ENCODE measurements around the gene ATP6AP1. TPM values are rescaled to one million over a fixed set of nuclear protein-coding genes. Genes with fewer than 3 reads are reported as not detected.
A peak's percentile ranks its signal among the peaks of the same experiment; 100 is the strongest.

The ATP6AP1 gene
- total RNA-seq, 1 experiment from 2014 or later = 112 TPM

DNA sequence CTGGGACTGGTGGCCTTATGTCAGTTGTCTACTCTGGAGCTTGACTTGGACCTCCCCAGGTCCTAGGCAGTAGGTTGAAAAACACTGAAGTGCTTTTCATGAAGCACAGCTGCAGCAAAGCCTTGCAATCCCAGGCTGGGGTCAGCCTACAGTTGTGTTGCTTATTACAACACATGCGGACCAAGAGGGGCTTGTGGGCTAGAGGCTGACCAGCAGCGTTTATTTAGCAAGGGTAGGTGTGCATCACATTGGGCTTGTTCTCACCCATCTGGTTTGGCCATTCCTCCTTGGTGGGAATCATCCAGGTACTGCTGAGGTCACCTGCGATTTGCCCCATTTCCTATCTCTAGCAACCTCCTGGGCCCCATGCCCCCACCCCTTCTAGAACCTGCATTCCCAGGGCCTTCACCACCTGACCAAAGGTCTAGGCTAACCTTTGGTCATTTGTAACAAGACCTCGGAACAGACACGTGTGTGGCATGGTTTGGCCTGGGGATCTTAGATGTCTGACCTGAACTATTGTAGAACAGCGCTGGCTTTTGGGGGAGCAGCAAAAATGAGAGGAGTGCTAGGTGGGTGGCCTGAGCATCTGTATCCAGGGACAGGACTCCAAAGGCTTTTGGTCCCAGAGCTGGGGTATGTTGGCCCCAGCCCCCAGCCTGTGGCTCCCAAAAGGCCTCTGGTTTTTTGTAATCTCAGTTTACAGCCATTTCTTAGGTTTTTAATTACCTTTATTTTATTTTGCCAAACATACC lies 27.3 kb upstream of the ATP6AP1 start:
- H3K4me3 Mint-ChIP-seq (ENCODE audit: unreplicated experiment) = peak overlapping the region; percentile 24
- H3K27me3 Mint-ChIP-seq (ENCODE audit: insufficient read depth, unreplicated experiment) = no peaks in the 10 kb centered on the region
- BruUV-seq (replicated peaks) = no TSS peak
- Histone ChIP-seq H3K4me3 (ENCODE audit: low read depth, low read length) (no peak overlapping the region), H3K9me3 (no peaks in the 10 kb centered on the region), H3K36me3 (ENCODE audit: control insufficient read depth, insufficient read depth, low read length) (peaks cover 5% of the 10 kb centered on the region), H3K27me3 (replicated peaks; ENCODE audit: control insufficient read depth, insufficient read depth, low read length) (no peaks in the 10 kb centered on the region), H3K4me1 (peaks cover 21% of the 10 kb centered on the region)
- H3K4me1 Mint-ChIP-seq (ENCODE audit: low read depth, unreplicated experiment) = peaks cover 8% of the 10 kb centered on the region
- TF ChIP-seq, protein P1, sequence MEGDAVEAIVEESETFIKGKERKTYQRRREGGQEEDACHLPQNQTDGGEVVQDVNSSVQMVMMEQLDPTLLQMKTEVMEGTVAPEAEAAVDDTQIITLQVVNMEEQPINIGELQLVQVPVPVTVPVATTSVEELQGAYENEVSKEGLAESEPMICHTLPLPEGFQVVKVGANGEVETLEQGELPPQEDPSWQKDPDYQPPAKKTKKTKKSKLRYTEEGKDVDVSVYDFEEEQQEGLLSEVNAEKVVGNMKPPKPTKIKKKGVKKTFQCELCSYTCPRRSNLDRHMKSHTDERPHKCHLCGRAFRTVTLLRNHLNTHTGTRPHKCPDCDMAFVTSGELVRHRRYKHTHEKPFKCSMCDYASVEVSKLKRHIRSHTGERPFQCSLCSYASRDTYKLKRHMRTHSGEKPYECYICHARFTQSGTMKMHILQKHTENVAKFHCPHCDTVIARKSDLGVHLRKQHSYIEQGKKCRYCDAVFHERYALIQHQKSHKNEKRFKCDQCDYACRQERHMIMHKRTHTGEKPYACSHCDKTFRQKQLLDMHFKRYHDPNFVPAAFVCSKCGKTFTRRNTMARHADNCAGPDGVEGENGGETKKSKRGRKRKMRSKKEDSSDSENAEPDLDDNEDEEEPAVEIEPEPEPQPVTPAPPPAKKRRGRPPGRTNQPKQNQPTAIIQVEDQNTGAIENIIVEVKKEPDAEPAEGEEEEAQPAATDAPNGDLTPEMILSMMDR (IDR thresholded peaks at IDR 0.05; ENCODE audit: insufficient read depth in 1 of 2, low read depth in 1 of 2, low read length in 1 of 2, severe bottlenecking in 1 of 2, unreplicated experiment in 1 of 2) = no peak
- no peaks in the 10 kb centered on the region for H3K9me3 Mint-ChIP-seq (ENCODE audit: unreplicated experiment)
- peak; percentile 58 to 79 for DNase-seq
- CTCF ChIA-PET = no interaction called here
- POLR2A ChIA-PET = no interaction called here
- intact Hi-C loops (cut with micrococcal nuclease; ENCODE audit: unreplicated experiment) = no loop called here
- peaks cover 63% of the 10 kb centered on the region for H3K36me3 Mint-ChIP-seq (ENCODE audit: insufficient read depth, unreplicated experiment)
- peak overlapping the region; percentile 90 for H3K27ac Mint-ChIP-seq (ENCODE audit: unreplicated experiment)

DNA sequence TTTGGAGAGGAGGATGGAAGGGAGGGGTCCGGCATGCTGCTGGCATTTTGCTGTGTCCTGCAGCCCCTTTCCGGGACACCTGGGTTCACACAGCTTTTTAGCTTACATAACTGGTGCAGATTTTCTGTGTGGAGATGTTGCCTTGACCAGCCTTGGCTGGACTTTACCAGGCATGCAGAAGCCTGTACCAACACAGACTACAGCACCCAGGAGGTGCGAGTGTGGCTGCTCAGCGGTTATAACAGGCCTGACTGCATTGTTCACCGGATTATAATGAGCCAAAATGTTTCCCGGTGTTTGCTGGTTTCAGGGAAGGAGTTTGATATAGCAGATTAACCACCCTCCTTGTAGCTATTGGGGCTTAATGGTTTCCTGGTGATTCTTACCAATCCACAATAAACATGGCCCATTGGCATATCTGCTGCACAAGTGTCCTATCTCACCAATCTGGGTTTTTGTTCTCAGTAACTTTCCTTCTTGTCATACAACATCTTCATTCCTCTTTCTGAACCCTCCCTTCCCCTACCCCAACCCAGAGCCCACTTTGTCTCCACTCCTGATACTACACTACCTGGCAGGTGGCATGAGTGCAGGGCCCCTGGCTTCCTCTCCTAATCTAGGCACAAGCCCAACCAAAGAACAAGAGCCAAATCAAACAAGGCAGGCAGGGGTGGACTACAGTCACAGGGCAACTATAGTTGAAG lies 26.4 kb upstream of the ATP6AP1 start:
- Mint-ChIP-seq H3K4me3 (ENCODE audit: unreplicated experiment) (no peak overlapping the region), H3K9me3 (ENCODE audit: unreplicated experiment) (no peaks in the 10 kb centered on the region), H3K27ac (ENCODE audit: unreplicated experiment) (peak overlapping the region; percentile 90), H3K4me1 (ENCODE audit: low read depth, unreplicated experiment) (peaks cover 8% of the 10 kb centered on the region), H3K27me3 (ENCODE audit: insufficient read depth, unreplicated experiment) (no peaks in the 10 kb centered on the region), H3K36me3 (ENCODE audit: insufficient read depth, unreplicated experiment) (peaks cover 63% of the 10 kb centered on the region)
- TF ChIP-seq, protein P1 (IDR thresholded peaks at IDR 0.05; ENCODE audit: insufficient read depth in 1 of 2, low read depth in 1 of 2, low read length in 1 of 2, severe bottlenecking in 1 of 2, unreplicated experiment in 1 of 2) = no peak
- ChIA-PET CTCF (interaction anchor here (1.2 kb wide), 1 partner anchor 29 kb away, joined by 4 read pairs; no protein-coding TSS in a partner anchor), POLR2A (no interaction called here)
- BruUV-seq (replicated peaks) = no TSS peak
- Histone ChIP-seq H3K4me3 (ENCODE audit: low read depth, low read length) (no peak overlapping the region), H3K9me3 (no peaks in the 10 kb centered on the region), H3K27me3 (replicated peaks; ENCODE audit: control insufficient read depth, insufficient read depth, low read length) (no peaks in the 10 kb centered on the region), H3K36me3 (ENCODE audit: control insufficient read depth, insufficient read depth, low read length) (peaks cover 5% of the 10 kb centered on the region), H3K4me1 (peaks cover 21% of the 10 kb centered on the region)
- intact Hi-C loops (cut with micrococcal nuclease; ENCODE audit: unreplicated experiment) = no loop called here
- DNase-seq = no peak

DNA sequence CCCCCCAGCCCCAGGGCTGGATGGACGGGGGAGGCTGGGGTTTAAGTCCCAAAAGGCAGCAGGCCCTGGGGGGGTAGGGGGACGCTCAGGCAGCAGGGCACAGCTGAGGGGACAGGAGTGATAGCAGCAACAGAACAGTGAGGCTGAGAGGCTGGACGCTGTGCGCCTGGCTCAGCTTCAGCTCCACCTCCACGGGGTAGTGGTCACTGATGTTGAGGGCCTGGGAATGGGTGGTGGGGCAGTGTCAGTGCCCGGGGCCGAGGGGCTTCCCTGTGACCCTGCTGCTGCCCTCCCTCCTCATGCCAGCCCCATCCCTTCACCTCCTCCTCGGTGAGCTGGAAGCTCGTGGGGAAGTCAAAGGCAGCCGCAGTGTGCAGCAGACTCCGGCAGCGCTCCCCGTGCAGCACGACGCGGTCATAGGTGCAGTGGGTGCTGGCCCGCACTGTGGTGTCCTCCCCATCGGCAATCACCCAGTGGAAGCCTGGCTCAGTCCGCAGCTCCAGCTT lies 25.8 kb upstream of the ATP6AP1 start:
- H3K36me3 ChIP-seq (ENCODE audit: control insufficient read depth, insufficient read depth, low read length) = peaks cover 5% of the 10 kb centered on the region
- no peak overlapping the region for H3K27ac Mint-ChIP-seq (ENCODE audit: unreplicated experiment)
- no peaks in the 10 kb centered on the region for H3K27me3 ChIP-seq (replicated peaks; ENCODE audit: control insufficient read depth, insufficient read depth, low read length)
- peaks cover 8% of the 10 kb centered on the region for H3K4me1 Mint-ChIP-seq (ENCODE audit: low read depth, unreplicated experiment)
- no peaks in the 10 kb centered on the region for H3K9me3 Mint-ChIP-seq (ENCODE audit: unreplicated experiment)
- TF ChIP-seq, protein P1 (IDR thresholded peaks at IDR 0.05; ENCODE audit: insufficient read depth in 1 of 2, low read depth in 1 of 2, low read length in 1 of 2, severe bottlenecking in 1 of 2, unreplicated experiment in 1 of 2) = no peak
- BruUV-seq (replicated peaks) = no TSS peak
- intact Hi-C loops (cut with micrococcal nuclease; ENCODE audit: unreplicated experiment) = no loop called here
- ChIA-PET POLR2A (no interaction called here), CTCF (interaction anchor here (1.2 kb wide), 1 partner anchor 29 kb away, joined by 4 read pairs; no protein-coding TSS in a partner anchor)
- no peak for DNase-seq
- H3K36me3 Mint-ChIP-seq (ENCODE audit: insufficient read depth, unreplicated experiment) = peaks cover 62% of the 10 kb centered on the region
- H3K4me1 ChIP-seq = peaks cover 21% of the 10 kb centered on the region
- no peaks in the 10 kb centered on the region for H3K9me3 ChIP-seq
- H3K4me3 ChIP-seq (ENCODE audit: low read depth, low read length) = no peak overlapping the region
- H3K27me3 Mint-ChIP-seq (ENCODE audit: insufficient read depth, unreplicated experiment) = no peaks in the 10 kb centered on the region
- H3K4me3 Mint-ChIP-seq (ENCODE audit: unreplicated experiment) = no peak overlapping the region
